ENCODE data around the gene ZNF823. TPM values are rescaled to one million over a fixed set of nuclear protein-coding genes. Genes with fewer than 3 reads are reported as not detected.
A peak's percentile ranks its signal among the peaks of the same experiment; 100 is the strongest.

The ZNF823 gene
- polyA plus RNA-seq, 1 of the 3 experiments (the other 2 are of a cell fraction): 1.5 TPM

- Histone ChIP-seq H3F3A (replicated peaks; ENCODE audit: insufficient read depth) (peaks cover 3% of the 10 kb centered on the region), H3K9me2 (no peaks in the 10 kb centered on the region), H3K4me3 (ENCODE audit: low read depth in 2 of 2, low read length in 1 of 2) (peak overlapping the region; percentile 71 to 89), H3K36me3 (replicated peaks in 1 of 2; ENCODE audit: control insufficient read depth in 1 of 2, insufficient read depth in 2 of 2, low read length in 1 of 2) (no peaks in the 10 kb centered on the region), H3K4me2 (peak overlapping the region; percentile 94), H3K79me2 (ENCODE audit: insufficient read depth) (no peaks in the 10 kb centered on the region), H3K9ac (peak overlapping the region; percentile 69; the same call in 1 of the 2 replicates), H4K20me1 (ENCODE audit: insufficient read depth) (no peaks in the 10 kb centered on the region), H3K4me1 (ENCODE audit: control insufficient read depth in 1 of 2, insufficient read depth in 2 of 2, low read depth in 1 of 2, low read length in 1 of 2) (peaks cover 0 to 3% of the 10 kb centered on the region in 2 experiments; a peak in 2 of 4 replicates), H3K27me3 (ENCODE audit: insufficient read depth) (no peaks in the 10 kb centered on the region), H3K27ac (ENCODE audit: low read depth in 2 of 2, low read length in 1 of 2) (peak overlapping the region in 1 of 2 experiments; percentile 23; a peak in 1 of 4 replicates), H3K9me3 (no peaks in the 10 kb centered on the region), H2AFZ (ENCODE audit: low read depth) (peak overlapping the region; percentile 98)
- peak; percentile 56 for TF ChIP-seq MXI1 (IDR thresholded peaks at IDR 0.05; ENCODE audit: low read depth, low read length)
- no peak for TF ChIP-seq EP300 (IDR thresholded peaks at IDR 0.05; ENCODE audit: borderline replicate concordance in 1 of 2, low read depth in 1 of 2, low read length in 1 of 2)
- TF ChIP-seq REST (IDR thresholded peaks at IDR 0.05; ENCODE audit: low read depth, low read length): no peak
- TF ChIP-seq FOXJ3 (CRISPR knock-in tag; IDR thresholded peaks at IDR 0.05): no peak
- TF ChIP-seq RFX5 (IDR thresholded peaks at IDR 0.05; ENCODE audit: low read length): no peak
- peak; percentile 29; the same call in 1 of the 2 replicates for TF ChIP-seq GATA2 (CRISPR knock-in tag; IDR thresholded peaks at IDR 0.05)
- peak; percentile 91 for TF ChIP-seq ZBTB33 (IDR thresholded peaks at IDR 0.05; ENCODE audit: borderline replicate concordance, low read depth)
- TF ChIP-seq USF2 (IDR thresholded peaks at IDR 0.05; ENCODE audit: borderline replicate concordance, low read depth, low read length): no peak
- peak; percentile 98 for TF ChIP-seq CHD2 (IDR thresholded peaks at IDR 0.05; ENCODE audit: low read length, partially characterized antibody)
- no peak for TF ChIP-seq RAD21 (IDR thresholded peaks at IDR 0.05; ENCODE audit: low read length)
- TF ChIP-seq TCF12 (IDR thresholded peaks at IDR 0.05): no peak
- TF ChIP-seq NRF1 (IDR thresholded peaks at IDR 0.05; ENCODE audit: low read depth, low read length): no peak
- TF ChIP-seq RCOR1 (IDR thresholded peaks at IDR 0.05; ENCODE audit: low read length): no peak
- TF ChIP-seq POLR2AphosphoS5 (IDR thresholded peaks at IDR 0.05; ENCODE audit: low read depth, low read length): no peak
- TF ChIP-seq FOXM1 (IDR thresholded peaks at IDR 0.05; ENCODE audit: low read depth): no peak
- TF ChIP-seq USF1 (IDR thresholded peaks at IDR 0.05; ENCODE audit: borderline replicate concordance, low read depth): no peak
- peak; percentile 16; the same call in 1 of the 2 replicates for TF ChIP-seq CTCF (IDR thresholded peaks at IDR 0.05)
- no peak for TF ChIP-seq SMC3 (IDR thresholded peaks at IDR 0.05; ENCODE audit: low read depth, low read length)
- no peak for TF ChIP-seq GABPA (IDR thresholded peaks at IDR 0.05; ENCODE audit: low read depth)
- TF ChIP-seq MAX (IDR thresholded peaks at IDR 0.05; ENCODE audit: low read depth): peak; percentile 44; the same call in 1 of the 2 replicates
- peak; percentile 64 for DNase-seq
- POLR2A ChIA-PET: interaction anchor here (1.0 to 2.0 kb wide), 2 partner anchors 42 to 73 kb away, joined by 3 to 7 read pairs; partner anchors contain the start of gene ZNF441
- WGBS (ENCODE audit: low lambda C conversion rate): 19% methylated on average over 14 of the region's 16 CpGs
- CTCF ChIA-PET: interaction anchor here (0.9 to 1.3 kb wide), 5 partner anchors 42 to 104 kb away, joined by 3 to 5 read pairs (median 4); partner anchors contain the start of genes ZNF441, ZNF491 and ZNF823
These were observed 44.9 kb downstream of the ZNF823 start for GRCh38 chr19:11693505-11694499.
